B cell (primary cell): ENCODE results near the gene GBX1. TPM values are rescaled to one million over a fixed set of nuclear protein-coding genes. Genes with fewer than 3 reads are reported as not detected.

Experiments
- ATAC-seq: fragments of 200-7000 bp; cut with Tn5 transposase; one replicate; pipeline ENCODE4 v1.10.0; 2021; ENCODE audit warnings: low read depth, mild to moderate bottlenecking, moderate number of reproducible peaks, moderate library complexity
- CTCF ChIA-PET: fragments of 350-600 bp; sonication (Branson Sonifier 250); formaldehyde crosslinking; loops from one replicate; lab custom pipeline; 2021; ENCODE audit warnings: antibody characterized with exemption, inconsistent platforms; lab: Charles Lee
- POLR2A ChIA-PET: fragments of 350-600 bp; sonication (Branson Sonifier 250); formaldehyde crosslinking; loops from one replicate; lab custom pipeline; 2021; ENCODE audit warnings: antibody characterized with exemption; lab: Charles Lee
- DNase-seq: peaks from one replicate; pipeline ENCODE4 v3.0.0; 2013
- H2AFZ ChIP-seq: 2 replicates; pipeline ENCODE4 v1.6.1; 2012; ENCODE audit warnings: mild to moderate bottlenecking, low read depth, low read length; ENCODE audit not compliant: insufficient read depth, poor library complexity, severe bottlenecking
- H3K27ac ChIP-seq, 2 donors: 1 replicate in 1 of 2; 2 replicates in 1 of 2; pipeline ENCODE4 v1.5.1; 2012 to 2013; ENCODE audit warnings: low read length in 2 of 2, mild to moderate bottlenecking in 2 of 2, moderate library complexity in 1 of 2
- H3K27me3 ChIP-seq, 4 experiments: fragments of 200-600 bp in 1 of 4; sonication (generic) in 1 of 4; replicated peaks in 1 of 4; 1 replicate in 2 of 4; 2 replicates in 2 of 4; pipeline versions ENCODE4 v1.6.1 to v1.7.0; 2013 to 2016; ENCODE audit warnings: low read length in 3 of 4, mild to moderate bottlenecking in 2 of 4, mixed read lengths in 1 of 4, moderate library complexity in 1 of 4; ENCODE audit not compliant: insufficient read depth in 4 of 4, control insufficient read depth in 3 of 4; ENCODE audit errors: control extremely low read depth in 1 of 4
- H3K36me3 ChIP-seq, 2 experiments: replicated peaks in 1 of 2; 1 replicate in 1 of 2; 2 replicates in 1 of 2; pipeline versions ENCODE4 v1.6.1 to v1.7.1; 2013; ENCODE audit warnings: low read length in 1 of 2; ENCODE audit not compliant: insufficient read depth in 2 of 2, control insufficient read depth in 1 of 2; ENCODE audit errors: control extremely low read depth in 1 of 2, extremely low read depth in 1 of 2
- H3K4me1 ChIP-seq, 2 donors: fragments of 200-600 bp in 1 of 2; sonication (generic) in 1 of 2; 1 replicate in 1 of 2; 2 replicates in 1 of 2; pipeline versions ENCODE4 v1.5.1 to v1.6.1; 2013 to 2017; ENCODE audit warnings: low read length in 2 of 2; ENCODE audit not compliant: control insufficient read depth in 2 of 2, insufficient read depth in 2 of 2
- H3K4me2 ChIP-seq: replicated peaks from 2 replicates; pipeline ENCODE3; 2012; ENCODE audit warnings: mild to moderate bottlenecking, low read depth, low read length; ENCODE audit not compliant: poor library complexity, severe bottlenecking
- H3K4me3 ChIP-seq, 5 experiments: fragments of 200-600 bp in 1 of 5; sonication (generic) in 1 of 5; 1 replicate in 3 of 5; 2 replicates in 2 of 5; pipeline versions ENCODE4 v1.5.1 to v1.7.0; 2011 to 2016; ENCODE audit warnings: low read length in 4 of 5, mild to moderate bottlenecking in 4 of 5, low read depth in 2 of 5, control low read depth in 1 of 5, moderate library complexity in 1 of 5; ENCODE audit not compliant: insufficient read depth in 1 of 5; ENCODE audit errors: control extremely low read depth in 1 of 5, extremely low read depth in 1 of 5
- H3K79me2 ChIP-seq: fragments of 200-600 bp; sonication (generic); one replicate; pipeline ENCODE4 v1.6.0; 2016; ENCODE audit warnings: low read length; ENCODE audit not compliant: control insufficient read depth, insufficient read depth
- H3K9ac ChIP-seq: fragments of 200-600 bp; sonication (generic); 2 replicates; pipeline ENCODE4 v1.6.1; 2017; ENCODE audit warnings: mild to moderate bottlenecking, low read length, moderate library complexity
- H3K9me3 ChIP-seq, 3 donors: one replicate each; pipeline versions ENCODE4 v1.6.1 to v1.7.1; 2013; ENCODE audit warnings: low read length in 2 of 3; ENCODE audit not compliant: control insufficient read depth in 2 of 3, insufficient read depth in 1 of 3; ENCODE audit errors: control extremely low read depth in 1 of 3
- H4K20me1 ChIP-seq: 2 replicates; pipeline ENCODE4 v1.6.0; 2012; ENCODE audit warnings: mild to moderate bottlenecking, low read length; ENCODE audit not compliant: insufficient read depth, control insufficient read depth, poor library complexity, severe bottlenecking
- H3K27ac Mint-ChIP-seq: one replicate; pipeline ENCODE4 v1.8.0; 2021; ENCODE audit warnings: mixed read lengths
- H3K27me3 Mint-ChIP-seq: one replicate; pipeline ENCODE4 v1.8.0; 2021; ENCODE audit warnings: mixed read lengths
- H3K4me1 Mint-ChIP-seq: one replicate; pipeline ENCODE4 v1.8.0; 2021; ENCODE audit warnings: mixed read lengths
- H3K4me3 Mint-ChIP-seq: one replicate; pipeline ENCODE4 v1.8.0; 2021; ENCODE audit warnings: mixed read lengths
- H3K9me3 Mint-ChIP-seq: one replicate; pipeline ENCODE4 v1.8.0; 2022; ENCODE audit warnings: mixed read lengths; ENCODE audit not compliant: insufficient read depth
- CTCF ChIP-seq: fragments of 200-600 bp; IDR thresholded peaks from one replicate; pipeline ENCODE4 v1.8.0; 2022; ENCODE audit warnings: antibody characterized with exemption, mild to moderate bottlenecking
- EZH2 ChIP-seq: IDR thresholded peaks from 2 replicates; pipeline ENCODE4 v1.6.1; 2012; ENCODE audit warnings: borderline replicate concordance, low read depth, mild to moderate bottlenecking, moderate library complexity, low read length; ENCODE audit not compliant: insufficient read depth, poor library complexity, severe bottlenecking
- WGBS: methylation state at CpG from one replicate; pipeline ENCODE4 v1.1.5; 2013; ENCODE audit warnings: missing lambda C conversion rate; ENCODE audit not compliant: insufficient coverage; 5-methylcytosine and 5-hydroxymethylcytosine counted together
- intact Hi-C: fragments of 100-400 bp; cut with micrococcal nuclease; formaldehyde crosslinking; loops from one replicate; pipeline ENCODE4 v1.10.0; 2022
- polyA plus RNA-seq: library from polyadenylated mRNA; depleted of rRNA; stranded (reverse); fragments of >200 nt; gene quantifications from 2 replicates; pipeline ENCODE4 v1.2.3, GENCODE V29; 2012
- total RNA-seq, 2 donors: library from RNA; stranded (reverse); fragments of 120-200 nt in 1 of 2; gene quantifications; 1 replicate in 1 of 2; 2 replicates in 1 of 2; pipeline versions ENCODE4 v1.2.3 to v1.2.4, GENCODE V29; 2013 to 2022

GBX1 gene
- total and polyA plus RNA-seq, 2 donors (not counting 1 experiment from before 2014, with no cell fraction given), result not detected

GRCh38 chr7:151177310-151177709, 9.8 kb upstream of the GBX1 start:
- Mint-ChIP-seq H3K4me3 (no peak overlapping the region), H3K27ac (no peak overlapping the region), H3K9me3 (no peaks in the 10 kb centered on the region), H3K4me1 (peaks cover 6% of the 10 kb centered on the region), H3K27me3 (peaks cover 47% of the 10 kb centered on the region)
- Histone ChIP-seq H3K4me1 (no peaks in the 10 kb centered on the region), H3K27me3 (peaks cover 0 to 24% (median 6%) of the 10 kb centered on the region in 4 experiments), H3K79me2 (no peaks in the 10 kb centered on the region), H3K27ac (no peak overlapping the region), H3K9ac (no peak overlapping the region), H3K36me3 (no peaks in the 10 kb centered on the region), H3K4me2 (no peak overlapping the region), H2AFZ (no peak overlapping the region), H3K9me3 (peaks cover 0 to 26% (median 0%) of the 10 kb centered on the region in 3 donors), H4K20me1 (no peaks in the 10 kb centered on the region), H3K4me3 (no peak overlapping the region)
- intact Hi-C loops, result no loop called here
- TF ChIP-seq EZH2, result no peak
- TF ChIP-seq CTCF, result no peak
- ChIA-PET POLR2A (no interaction called here), CTCF (no interaction called here)
- no peak for ATAC-seq
- DNase-seq, result no peak
- WGBS, result no CpG with 5 or more reads among the region's 1 CpG

- intact Hi-C loops, result no loop called here
- H3K36me3 ChIP-seq, result no peaks in the 10 kb centered on the region
- H3K9ac ChIP-seq, result no peak overlapping the region
- ATAC-seq, result no peak
- H4K20me1 ChIP-seq, result no peaks in the 10 kb centered on the region
- POLR2A ChIA-PET, result no interaction called here
- H3K9me3 Mint-ChIP-seq, result no peaks in the 10 kb centered on the region
- no peak overlapping the region for H3K4me2 ChIP-seq
- H3K4me1 ChIP-seq, result no peaks in the 10 kb centered on the region
- peaks cover 6% of the 10 kb centered on the region for H3K4me1 Mint-ChIP-seq
- H3K27ac Mint-ChIP-seq, result no peak overlapping the region
- CTCF ChIA-PET, result interaction anchor here (1.6 kb wide), 1 partner anchor 11 kb away, joined by 5 read pairs; no protein-coding TSS in a partner anchor
- no peak for TF ChIP-seq EZH2
- no peak for TF ChIP-seq CTCF
- H3K9me3 ChIP-seq, result peaks cover 0 to 27% (median 0%) of the 10 kb centered on the region in 3 donors
- peaks cover 46% of the 10 kb centered on the region for H3K27me3 Mint-ChIP-seq
- no peak overlapping the region for H3K27ac ChIP-seq
- 93% methylated on average over 9 of the region's 9 CpGs for WGBS
- no peaks in the 10 kb centered on the region for H3K79me2 ChIP-seq
- H3K4me3 Mint-ChIP-seq, result no peak overlapping the region
- H3K4me3 ChIP-seq, result no peak overlapping the region
- peaks cover 0 to 29% (median 7%) of the 10 kb centered on the region in 4 experiments for H3K27me3 ChIP-seq
- no peak for DNase-seq
- no peak overlapping the region for H2AFZ ChIP-seq
Observed at GRCh38 chr7:151176401-151176800, 8.9 kb upstream of the GBX1 start.
